ENCODE results near the gene CCSER1. TPM values are rescaled to one million over a fixed set of nuclear protein-coding genes. Genes with fewer than 3 reads are reported as not detected.

Gene CCSER1
- total and polyA plus RNA-seq, 2 experiments from 2014 or later: 2.9 to 3.4 TPM

DNA sequence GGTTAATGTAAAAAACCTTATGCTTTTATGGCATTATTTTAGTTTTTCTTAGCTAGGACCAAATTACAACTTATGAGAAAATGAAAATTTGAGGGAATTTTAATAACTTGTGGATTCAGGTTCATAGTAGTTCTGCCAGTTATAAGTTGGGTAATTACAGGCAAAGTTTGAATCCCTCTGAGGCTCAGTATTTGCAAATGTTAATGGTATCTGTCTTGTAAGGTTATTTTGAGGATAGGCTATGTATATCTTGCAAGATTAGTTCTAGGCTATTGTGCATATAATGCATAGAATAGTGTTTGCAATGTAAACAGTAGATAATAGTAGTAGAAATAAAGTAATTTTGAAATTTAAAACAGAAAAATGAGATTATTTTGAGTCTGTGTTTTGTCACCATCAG lies 44.7 kb upstream of the CCSER1 start:
- Mint-ChIP-seq H3K4me1 (peaks cover 13% of the 10 kb centered on the region), H3K27me3 (ENCODE audit: insufficient read depth, low read depth, poor library complexity) (no peaks in the 10 kb centered on the region), H3K27ac (no peak overlapping the region), H3K9me3 (no peaks in the 10 kb centered on the region), H3K36me3 (ENCODE audit: low read depth) (no peaks in the 10 kb centered on the region), H3K4me3 (no peak overlapping the region)
- Histone ChIP-seq H3F3A (replicated peaks; ENCODE audit: low read depth) (no peaks in the 10 kb centered on the region), H3K27ac (ENCODE audit: low read depth) (no peak overlapping the region), H3K4me2 (no peak overlapping the region; the same call in 1 of the 2 replicates), H3K27me3 (ENCODE audit: insufficient read depth) (no peaks in the 10 kb centered on the region), H2AFZ (no peak overlapping the region), H3K4me1 (ENCODE audit: insufficient read depth) (peaks cover 11% of the 10 kb centered on the region; the same call in 1 of the 2 replicates), H4K20me1 (replicated peaks; ENCODE audit: insufficient read depth) (no peaks in the 10 kb centered on the region), H3K79me2 (replicated peaks; ENCODE audit: insufficient read depth) (no peaks in the 10 kb centered on the region), H3K36me3 (ENCODE audit: insufficient read depth) (no peaks in the 10 kb centered on the region), H3K9me2 (ENCODE audit: insufficient read depth) (no peaks in the 10 kb centered on the region), H3K4me3 (no peak overlapping the region)
- ATAC-seq (no peak), DNase-seq (ENCODE audit: low spot score) (no peak)
- TF ChIP-seq, protein P1, sequence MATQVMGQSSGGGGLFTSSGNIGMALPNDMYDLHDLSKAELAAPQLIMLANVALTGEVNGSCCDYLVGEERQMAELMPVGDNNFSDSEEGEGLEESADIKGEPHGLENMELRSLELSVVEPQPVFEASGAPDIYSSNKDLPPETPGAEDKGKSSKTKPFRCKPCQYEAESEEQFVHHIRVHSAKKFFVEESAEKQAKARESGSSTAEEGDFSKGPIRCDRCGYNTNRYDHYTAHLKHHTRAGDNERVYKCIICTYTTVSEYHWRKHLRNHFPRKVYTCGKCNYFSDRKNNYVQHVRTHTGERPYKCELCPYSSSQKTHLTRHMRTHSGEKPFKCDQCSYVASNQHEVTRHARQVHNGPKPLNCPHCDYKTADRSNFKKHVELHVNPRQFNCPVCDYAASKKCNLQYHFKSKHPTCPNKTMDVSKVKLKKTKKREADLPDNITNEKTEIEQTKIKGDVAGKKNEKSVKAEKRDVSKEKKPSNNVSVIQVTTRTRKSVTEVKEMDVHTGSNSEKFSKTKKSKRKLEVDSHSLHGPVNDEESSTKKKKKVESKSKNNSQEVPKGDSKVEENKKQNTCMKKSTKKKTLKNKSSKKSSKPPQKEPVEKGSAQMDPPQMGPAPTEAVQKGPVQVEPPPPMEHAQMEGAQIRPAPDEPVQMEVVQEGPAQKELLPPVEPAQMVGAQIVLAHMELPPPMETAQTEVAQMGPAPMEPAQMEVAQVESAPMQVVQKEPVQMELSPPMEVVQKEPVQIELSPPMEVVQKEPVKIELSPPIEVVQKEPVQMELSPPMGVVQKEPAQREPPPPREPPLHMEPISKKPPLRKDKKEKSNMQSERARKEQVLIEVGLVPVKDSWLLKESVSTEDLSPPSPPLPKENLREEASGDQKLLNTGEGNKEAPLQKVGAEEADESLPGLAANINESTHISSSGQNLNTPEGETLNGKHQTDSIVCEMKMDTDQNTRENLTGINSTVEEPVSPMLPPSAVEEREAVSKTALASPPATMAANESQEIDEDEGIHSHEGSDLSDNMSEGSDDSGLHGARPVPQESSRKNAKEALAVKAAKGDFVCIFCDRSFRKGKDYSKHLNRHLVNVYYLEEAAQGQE (IDR thresholded peaks at IDR 0.05; ENCODE audit: unreplicated experiment): no peak
- TF ChIP-seq STAT1 (IDR thresholded peaks at IDR 0.05; ENCODE audit: unreplicated experiment) (no peak), CTCF (conservative IDR thresholded peaks at IDR 0.05; ENCODE audit: low read depth in 2 of 2) (no peak), ZNF114 (CRISPR knock-in tag; IDR thresholded peaks at IDR 0.05) (no peak), ZNF331 (CRISPR knock-in tag; IDR thresholded peaks at IDR 0.05; ENCODE audit: low read depth) (no peak), EZH2phosphoT487 (IDR thresholded peaks at IDR 0.05; ENCODE audit: unreplicated experiment) (no peak), EZH2 (IDR thresholded peaks at IDR 0.05; ENCODE audit: low read depth, unreplicated experiment) (no peak), ZNF462 (CRISPR knock-in tag; IDR thresholded peaks at IDR 0.05) (no peak), POLR2AphosphoS5 (IDR thresholded peaks at IDR 0.05; ENCODE audit: low read depth) (no peak), NANOG (IDR thresholded peaks at IDR 0.05; ENCODE audit: borderline replicate concordance) (no peak), CREB1 (CRISPR knock-in tag; IDR thresholded peaks at IDR 0.05; ENCODE audit: low read depth) (no peak), JUNB (IDR thresholded peaks at IDR 0.05; ENCODE audit: unreplicated experiment) (no peak)
- TF ChIP-seq, protein P2, sequence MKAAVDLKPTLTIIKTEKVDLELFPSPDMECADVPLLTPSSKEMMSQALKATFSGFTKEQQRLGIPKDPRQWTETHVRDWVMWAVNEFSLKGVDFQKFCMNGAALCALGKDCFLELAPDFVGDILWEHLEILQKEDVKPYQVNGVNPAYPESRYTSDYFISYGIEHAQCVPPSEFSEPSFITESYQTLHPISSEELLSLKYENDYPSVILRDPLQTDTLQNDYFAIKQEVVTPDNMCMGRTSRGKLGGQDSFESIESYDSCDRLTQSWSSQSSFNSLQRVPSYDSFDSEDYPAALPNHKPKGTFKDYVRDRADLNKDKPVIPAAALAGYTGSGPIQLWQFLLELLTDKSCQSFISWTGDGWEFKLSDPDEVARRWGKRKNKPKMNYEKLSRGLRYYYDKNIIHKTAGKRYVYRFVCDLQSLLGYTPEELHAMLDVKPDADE (IDR thresholded peaks at IDR 0.05): no peak
